Measurements from ENCODE around the gene COL4A1.
A peak's percentile ranks its signal among the peaks of the same experiment; 100 is the strongest.

DNA sequence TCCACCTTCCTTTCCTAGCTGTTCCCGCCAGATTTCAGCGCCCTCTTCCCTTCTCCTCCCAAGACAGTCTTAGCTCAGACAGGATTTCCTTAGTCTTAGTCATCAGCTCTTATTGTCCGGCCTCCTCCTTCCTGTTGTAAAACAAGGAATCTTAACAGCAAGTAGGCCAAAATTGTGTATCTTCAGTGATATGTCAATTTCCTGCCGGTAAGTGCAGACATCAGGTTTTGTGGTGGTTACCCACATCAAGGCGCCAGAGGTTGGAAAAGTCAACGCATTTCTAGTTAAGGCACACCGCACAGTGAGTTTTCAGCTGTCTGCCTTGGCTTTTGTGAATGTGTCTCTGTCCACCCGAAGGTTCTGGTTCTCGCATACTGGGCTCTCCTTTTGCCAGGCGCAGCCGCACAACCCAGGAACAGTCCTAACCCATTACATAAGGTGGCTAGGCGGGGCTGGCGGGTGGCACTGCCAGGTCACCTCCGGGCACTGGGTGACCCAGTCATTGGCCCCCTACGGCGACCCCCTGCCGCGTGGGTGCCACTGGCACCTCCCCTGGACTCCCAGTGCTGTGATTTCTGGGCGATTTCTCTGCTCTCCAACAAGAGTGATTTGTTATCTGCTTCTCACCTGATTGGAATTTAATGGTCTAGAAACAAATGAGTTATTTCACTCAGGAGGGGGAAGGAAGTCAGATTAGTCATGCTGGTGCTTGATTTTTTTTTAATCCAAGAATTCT is 13.0 kb upstream of the COL4A1 start:
- TF ChIP-seq POLR2AphosphoS5 (IDR thresholded peaks at IDR 0.05; ENCODE audit: insufficient read depth in 1 of 2, low read depth in 1 of 2) (peak; percentile 40 to 77), POLR2A (IDR thresholded peaks at IDR 0.05) (no peak)
- TF ChIP-seq, protein P1, sequence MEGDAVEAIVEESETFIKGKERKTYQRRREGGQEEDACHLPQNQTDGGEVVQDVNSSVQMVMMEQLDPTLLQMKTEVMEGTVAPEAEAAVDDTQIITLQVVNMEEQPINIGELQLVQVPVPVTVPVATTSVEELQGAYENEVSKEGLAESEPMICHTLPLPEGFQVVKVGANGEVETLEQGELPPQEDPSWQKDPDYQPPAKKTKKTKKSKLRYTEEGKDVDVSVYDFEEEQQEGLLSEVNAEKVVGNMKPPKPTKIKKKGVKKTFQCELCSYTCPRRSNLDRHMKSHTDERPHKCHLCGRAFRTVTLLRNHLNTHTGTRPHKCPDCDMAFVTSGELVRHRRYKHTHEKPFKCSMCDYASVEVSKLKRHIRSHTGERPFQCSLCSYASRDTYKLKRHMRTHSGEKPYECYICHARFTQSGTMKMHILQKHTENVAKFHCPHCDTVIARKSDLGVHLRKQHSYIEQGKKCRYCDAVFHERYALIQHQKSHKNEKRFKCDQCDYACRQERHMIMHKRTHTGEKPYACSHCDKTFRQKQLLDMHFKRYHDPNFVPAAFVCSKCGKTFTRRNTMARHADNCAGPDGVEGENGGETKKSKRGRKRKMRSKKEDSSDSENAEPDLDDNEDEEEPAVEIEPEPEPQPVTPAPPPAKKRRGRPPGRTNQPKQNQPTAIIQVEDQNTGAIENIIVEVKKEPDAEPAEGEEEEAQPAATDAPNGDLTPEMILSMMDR (IDR thresholded peaks at IDR 0.05) = no peak

Measured in vagina (tissue), 2 donors.